Measurements from ENCODE around the gene AHNAK.

Gene AHNAK

GRCh38 chr11:62548545-62549335, 2.1 kb upstream of the AHNAK start:
- DNase-seq (ENCODE audit: low read depth), result no peak

- DNase-seq (ENCODE audit: low read depth), result no peak
Observed at GRCh38 chr11:62547691-62548281, 1.2 kb upstream of the AHNAK start.

DNA sequence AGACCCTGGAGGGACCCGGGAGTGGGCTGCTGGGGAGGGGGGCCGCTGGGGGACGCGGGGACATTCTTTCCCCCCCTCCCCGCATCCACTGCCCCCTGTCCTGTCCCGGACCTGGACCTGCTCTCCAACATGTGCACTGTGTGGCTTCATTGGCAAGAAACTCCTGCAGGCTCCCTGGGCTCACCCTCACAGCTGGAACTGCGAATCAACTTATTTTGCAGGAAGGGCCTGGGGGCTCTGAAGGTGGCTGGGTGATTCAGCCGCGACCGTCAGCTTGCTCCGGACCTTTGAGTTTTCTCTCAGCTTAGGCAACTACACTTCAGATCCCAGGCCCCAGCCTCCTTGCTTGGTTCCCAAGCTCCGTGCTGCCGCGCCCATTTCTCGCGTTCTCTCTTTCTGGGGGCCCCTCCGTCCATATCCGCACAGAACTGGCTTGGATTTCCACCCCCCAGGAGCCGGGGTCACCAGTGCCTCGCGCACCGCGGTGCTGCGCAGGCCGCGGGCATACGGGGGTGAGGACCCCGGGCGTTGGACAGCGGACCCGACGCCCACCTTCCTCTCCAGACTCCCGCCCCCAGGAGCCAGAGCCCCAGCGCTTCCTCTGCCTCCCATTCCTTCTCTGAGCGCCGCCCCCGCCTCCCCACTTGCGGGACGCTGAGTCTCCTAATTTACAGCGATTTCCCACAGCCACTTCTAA, 471 bp upstream of the AHNAK start:
- DNase-seq (ENCODE audit: low read depth), result no peak

DNA sequence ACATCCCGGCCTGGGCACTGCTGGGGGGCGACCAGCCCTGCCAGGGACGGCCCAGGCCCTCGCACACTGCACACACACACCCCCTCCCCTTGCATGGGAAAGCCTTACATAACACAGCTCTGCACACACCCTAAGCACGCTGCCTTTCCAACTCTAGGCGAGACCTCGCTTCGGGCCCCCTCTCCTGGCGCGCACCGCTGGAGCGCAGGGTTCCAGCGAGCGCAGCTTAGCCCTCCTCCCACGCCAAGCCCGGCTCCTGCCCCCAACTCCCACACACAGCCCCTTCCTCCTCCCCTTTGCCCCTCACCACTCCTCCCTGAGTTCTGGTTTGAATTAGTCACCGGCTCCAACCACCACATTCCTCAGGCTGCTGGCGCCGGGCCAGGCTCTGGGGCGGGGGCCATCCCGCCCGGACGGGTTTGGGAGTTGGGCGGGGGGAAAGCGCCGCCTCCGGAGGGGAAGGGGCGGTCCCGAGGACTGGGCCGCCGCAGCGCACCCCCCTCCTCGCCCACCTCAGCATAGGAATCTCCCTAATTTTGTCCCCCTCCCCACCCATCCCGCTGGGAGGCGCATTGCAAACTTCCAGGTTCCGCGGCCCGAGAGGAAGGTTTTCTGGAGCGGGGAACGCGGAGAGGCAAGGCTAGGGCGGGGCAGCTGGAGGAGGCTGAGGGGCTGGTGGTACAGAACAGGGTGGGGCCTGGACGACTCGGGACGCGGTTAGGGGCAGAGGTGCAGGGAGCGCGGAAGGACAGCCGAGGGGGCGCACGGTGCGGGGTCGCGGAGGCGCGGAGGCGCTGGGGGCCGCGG, 966 bp downstream of the AHNAK start:
- DNase-seq (ENCODE audit: low read depth), result peak; percentile 86

- no peak for DNase-seq (ENCODE audit: low read depth)
Observed at GRCh38 chr11:62544581-62545436, 1.8 kb downstream of the AHNAK start.

DNA sequence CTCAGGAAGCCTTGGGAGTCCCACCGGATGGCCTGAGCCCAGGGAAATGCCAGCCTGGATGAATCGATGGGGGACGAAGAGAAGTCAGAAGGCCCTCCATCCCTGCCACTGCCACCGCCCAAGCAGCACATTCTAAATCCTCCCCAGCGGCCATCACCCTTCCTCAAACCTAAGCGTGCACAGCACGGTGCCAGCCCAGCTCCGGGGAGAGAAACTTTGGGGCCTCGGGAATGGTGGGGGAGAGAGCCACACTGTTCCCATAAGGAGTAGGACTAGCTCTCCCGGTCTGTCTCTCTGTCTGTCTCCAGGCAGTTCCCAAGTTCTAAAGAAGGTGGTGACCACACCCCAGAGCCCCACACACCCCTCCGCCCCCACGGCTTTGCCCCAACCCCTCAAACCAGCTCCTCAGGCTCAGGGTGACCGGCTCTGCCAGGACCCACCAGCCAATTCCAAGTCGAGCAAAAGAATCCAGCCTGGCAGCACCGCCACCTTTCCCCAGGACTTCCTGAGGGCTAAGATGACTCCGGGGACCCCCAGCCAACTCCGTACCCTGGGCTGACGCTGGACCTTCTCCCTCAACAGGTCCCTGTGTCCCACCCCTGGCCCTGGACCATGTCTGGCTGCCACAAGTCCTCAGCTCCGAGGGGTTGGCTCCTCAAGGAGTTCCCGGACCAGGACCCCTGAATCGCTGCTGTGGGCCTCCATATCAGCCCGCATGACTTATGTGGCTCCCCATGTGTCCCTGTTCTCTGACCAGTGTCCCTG, 2.7 kb downstream of the AHNAK start:
- DNase-seq (ENCODE audit: low read depth), result no peak

DNA sequence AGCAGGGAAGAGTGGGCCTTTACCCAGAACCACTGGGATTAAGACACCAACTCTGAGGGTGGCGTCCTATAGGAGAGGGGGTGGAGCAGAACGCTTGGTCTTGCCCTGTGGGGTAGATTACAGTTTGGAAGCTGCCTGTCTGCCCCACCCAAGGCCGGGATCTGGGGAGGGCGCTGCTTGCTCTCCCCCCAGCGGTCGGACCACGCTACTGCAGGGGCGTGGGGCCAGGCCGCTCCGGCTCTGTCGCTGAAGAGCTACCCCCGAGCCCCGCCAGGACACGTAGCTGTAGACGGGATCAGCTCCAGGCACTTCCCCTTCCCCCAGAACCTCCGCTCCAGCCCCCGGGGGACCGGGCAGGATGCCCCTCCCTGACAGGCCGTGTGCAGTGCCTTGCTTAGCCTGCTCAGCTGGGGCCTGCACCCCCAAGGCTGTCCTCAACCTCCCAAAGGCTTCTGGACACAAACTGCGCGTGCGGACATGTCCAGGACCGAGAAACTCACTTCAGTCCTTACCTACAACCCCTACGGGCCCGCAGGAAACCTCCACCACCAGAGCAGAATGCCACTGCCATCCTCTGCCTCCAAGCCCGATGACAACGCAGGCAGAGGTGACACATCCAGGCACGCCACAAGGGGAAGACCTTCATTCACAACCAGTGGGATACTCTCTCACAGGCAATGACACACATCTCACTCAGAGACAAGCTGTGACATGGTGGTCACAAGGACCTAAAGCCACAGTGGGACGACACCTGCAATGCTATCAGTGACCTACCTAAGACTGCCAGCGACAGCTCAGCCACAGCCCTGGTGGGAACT, 3.6 kb downstream of the AHNAK start:
- DNase-seq (ENCODE audit: low read depth), result peak; percentile 56

GRCh38 chr11:62542111-62542745, 4.4 kb downstream of the AHNAK start:
- DNase-seq (ENCODE audit: low read depth), result no peak

- DNase-seq (ENCODE audit: low read depth), result no peak
Observed at GRCh38 chr11:62540804-62541701, 5.6 kb downstream of the AHNAK start.

DNA sequence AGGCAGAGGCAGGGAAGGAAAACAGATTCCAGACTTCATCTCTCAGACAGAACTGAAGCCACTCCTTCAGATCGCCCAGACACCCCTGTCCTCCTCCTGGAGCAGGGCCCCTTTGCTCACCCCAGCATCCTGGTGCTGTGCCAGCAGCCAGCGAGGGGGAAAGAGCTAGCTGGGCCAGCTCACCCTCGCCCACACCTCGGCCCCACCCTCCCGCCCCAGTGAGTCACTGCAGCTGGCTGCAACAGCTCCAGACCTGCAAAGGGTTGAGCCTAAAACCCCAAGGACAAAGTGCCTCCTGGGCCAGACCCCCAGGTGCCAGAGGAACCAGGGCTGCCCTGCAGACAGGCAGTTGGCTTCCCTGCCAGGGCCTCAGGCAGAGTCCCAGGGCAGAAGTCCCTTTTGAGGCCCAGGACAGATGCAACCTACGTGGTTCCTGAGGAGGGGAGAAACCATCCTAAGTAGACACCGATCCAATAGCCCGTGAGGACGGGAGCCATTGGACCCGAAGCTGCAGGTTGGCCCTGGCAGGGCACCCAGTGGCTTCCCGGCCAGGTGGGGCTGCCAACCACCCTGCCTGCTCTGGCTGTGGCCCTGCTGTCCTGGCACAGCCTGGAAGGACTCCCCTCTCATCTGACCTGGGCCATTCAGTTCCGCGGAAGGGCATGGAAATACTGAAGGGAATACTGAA, 7.2 kb downstream of the AHNAK start:
- peak; percentile 63 for DNase-seq (ENCODE audit: low read depth)

DNA sequence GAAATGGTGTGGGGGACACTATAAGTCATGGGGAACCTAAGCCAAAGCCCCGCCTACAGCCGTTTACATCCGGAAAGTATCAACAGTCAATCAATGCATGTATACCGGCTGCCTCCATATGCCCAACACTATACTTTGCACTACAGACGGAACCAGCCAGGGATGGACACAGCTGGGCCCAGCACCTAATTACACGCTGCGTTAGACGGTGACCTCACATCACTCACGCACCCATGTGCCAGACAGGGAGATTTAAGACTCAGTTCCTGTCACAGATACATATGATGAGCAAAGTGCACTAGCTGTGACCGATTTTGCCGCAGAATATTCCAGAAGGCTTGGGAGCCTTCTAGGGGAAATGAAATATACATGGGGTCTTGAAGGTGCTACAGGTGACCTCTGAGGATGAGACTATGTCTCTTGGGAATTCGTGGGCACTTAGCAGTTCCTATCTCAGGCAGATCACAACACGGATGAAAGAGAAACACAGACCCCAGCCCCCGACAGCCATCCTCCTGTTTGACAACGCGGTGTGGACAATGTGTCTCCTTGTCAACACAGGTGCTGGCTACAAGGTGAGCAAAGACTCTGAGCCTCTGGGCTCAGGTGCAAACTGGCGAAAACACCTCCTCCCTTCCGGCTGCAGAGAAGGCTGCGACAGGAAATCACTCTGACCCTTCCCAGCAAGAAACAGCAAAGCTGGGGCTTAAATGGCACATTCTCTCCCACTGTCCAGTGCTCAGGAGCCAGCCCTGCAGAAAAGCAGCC, 8.0 kb downstream of the AHNAK start:
- no peak for DNase-seq (ENCODE audit: low read depth)

DNA sequence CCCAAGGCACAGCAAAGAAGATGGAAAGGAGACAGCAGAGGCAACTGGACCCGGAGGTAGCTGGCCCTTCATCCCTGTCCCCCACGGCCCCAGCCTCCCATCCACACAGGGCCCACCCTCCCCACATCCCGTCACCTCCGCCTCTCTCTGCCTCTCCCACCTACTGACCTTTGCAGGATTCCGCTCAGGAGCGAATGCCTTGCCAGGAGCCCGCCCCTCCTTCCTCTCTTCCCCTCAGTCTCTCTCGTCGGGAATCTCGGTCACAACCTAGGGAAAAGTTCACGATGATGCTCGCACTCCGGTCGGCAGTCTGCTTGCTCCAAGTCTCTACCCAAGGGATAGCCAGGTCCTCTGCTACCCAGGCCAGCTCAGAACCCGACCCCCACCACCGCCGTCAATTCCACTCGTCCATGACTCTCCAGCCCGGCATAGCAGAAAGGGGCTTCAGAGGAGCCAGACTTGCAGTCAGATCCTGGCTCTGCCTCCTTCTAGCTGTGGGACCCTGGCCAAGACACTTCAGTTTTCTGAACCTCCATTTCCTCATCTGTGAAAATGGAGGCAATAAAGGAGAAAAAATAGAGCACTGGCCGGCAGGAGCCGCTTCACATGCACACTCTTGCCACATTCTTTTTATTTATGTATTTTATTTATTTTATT, 10.2 kb downstream of the AHNAK start:
- no peak for DNase-seq (ENCODE audit: low read depth)

DNA sequence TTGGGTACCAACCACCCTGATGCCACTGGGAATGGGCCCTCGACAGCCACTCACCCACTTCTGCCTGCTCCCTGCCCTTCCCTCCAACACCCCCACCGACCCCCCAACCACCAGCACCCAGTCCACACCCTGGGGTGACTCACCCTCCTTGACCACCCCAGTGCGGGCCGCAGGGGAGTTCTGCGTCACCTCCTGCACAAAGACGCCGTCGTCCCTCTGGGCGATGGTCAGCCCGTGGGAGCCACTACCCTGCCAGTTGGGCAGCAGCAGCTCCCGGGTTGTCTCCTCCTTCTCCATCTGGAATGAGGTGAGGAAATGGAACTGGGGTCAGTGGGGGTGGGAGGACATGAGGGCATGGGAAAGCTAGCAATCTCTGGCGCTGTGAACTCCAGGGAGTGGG, 10.8 kb downstream of the AHNAK start:
- no peak for DNase-seq (ENCODE audit: low read depth)

DNA sequence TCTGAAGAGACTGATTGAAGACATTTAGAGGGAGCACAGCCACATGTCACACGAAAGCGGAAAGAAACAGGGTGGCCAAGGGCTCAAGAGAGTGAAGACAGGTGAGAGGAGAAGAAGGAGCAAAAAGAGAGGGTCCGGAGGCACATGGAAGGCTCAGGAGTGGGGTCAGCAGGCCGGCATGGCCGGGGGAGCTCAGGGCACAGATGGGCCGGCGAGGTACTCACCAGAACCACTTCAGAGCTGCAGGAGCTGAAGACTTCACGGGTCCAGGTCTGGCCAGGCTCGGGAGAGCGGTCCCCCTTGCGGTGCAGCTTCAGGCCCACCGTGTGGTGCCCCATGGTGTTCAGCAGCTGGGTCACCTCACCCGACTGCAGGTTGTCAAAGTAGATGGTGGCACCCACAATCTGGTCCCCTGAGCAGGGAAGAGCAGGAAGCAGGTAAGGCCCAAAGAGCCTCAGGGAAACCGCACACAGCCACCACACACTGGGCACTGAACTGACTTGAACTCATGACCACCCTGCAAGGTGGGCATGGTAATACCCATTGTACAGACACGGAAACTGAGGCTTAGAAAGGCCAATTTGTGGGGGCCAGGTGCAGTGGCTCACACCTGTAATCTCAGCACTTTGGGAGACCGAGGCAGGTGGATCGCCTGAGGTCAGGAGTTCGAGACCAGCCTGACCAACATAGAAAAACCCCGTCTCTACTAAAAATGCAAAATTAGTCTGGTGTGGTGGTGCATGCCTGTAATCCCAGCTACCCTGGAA, 11.6 kb downstream of the AHNAK start:
- no peak for DNase-seq (ENCODE audit: low read depth)

DNA sequence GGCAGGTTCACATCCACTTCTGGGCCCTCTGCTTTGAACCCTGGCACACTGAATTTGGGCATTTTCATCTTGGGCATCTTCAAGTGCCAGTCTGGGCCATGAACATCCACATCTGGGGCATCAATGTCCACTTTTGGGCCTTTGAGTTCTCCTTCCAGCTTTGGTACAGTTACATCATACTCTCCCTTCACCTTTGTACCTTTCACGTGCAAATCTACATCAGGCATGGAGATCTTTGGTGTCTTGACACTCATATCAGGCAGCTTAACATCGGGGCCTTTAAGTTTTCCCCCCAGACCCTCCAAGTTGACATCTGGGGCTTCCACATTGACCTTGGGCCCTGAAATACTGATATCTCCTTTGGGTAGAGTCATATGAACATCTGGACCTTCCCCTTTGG, 14.5 kb downstream of the AHNAK start:
- DNase-seq (ENCODE audit: low read depth), result no peak

All from HS-5 (cell line).